Panc1 (cell line): ENCODE results near the gene SOX8. TPM values are rescaled to one million over a fixed set of nuclear protein-coding genes. Genes with fewer than 3 reads are reported as not detected.

ENCODE experiments used
- ATAC-seq: fragments of 200-7000 bp; cut with Tn5 transposase; 2 replicates; pipeline ENCODE4 v1.9.1; 2020; ENCODE audit warnings: mild to moderate bottlenecking, moderate library complexity
- BruUV-seq: library from RNA; stranded (reverse); fragments of 400-500 nt; replicated peaks from 2 replicates; lab custom pipeline; 2021; lab: Mats Ljungman, UMichigan
- CTCF ChIA-PET: fragments of 300-600 bp; sonication (Branson Sonifier 250); formaldehyde crosslinking; loops from one replicate; lab custom pipeline; 2022; ENCODE audit warnings: antibody characterized with exemption; lab: Charles Lee
- POLR2A ChIA-PET: fragments of 300-600 bp; sonication (Branson Sonifier 250); formaldehyde crosslinking; loops from one replicate; lab custom pipeline; 2022; ENCODE audit warnings: antibody characterized with exemption; lab: Charles Lee
- DNase-seq: peaks from one replicate; pipeline ENCODE4 v3.0.0-alpha.2; 2010; ENCODE audit warnings: low read depth, low spot score
- H3K27ac ChIP-seq: 2 replicates; pipeline ENCODE4 v1.5.1; 2011; ENCODE audit warnings: mild to moderate bottlenecking, low read length, inconsistent platforms
- H3K27me3 ChIP-seq: fragments of 200-500 bp; sonication (Bioruptor generic); 2 replicates; pipeline ENCODE4 v1.6.0; 2014; ENCODE audit warnings: low read length, inconsistent platforms; ENCODE audit not compliant: control insufficient read depth, insufficient read depth
- H3K36me3 ChIP-seq: fragments of 200-500 bp; sonication (Bioruptor generic); 2 replicates; pipeline ENCODE4 v1.5.1; 2014; ENCODE audit warnings: inconsistent platforms, mild to moderate bottlenecking, low read length, moderate library complexity; ENCODE audit not compliant: control insufficient read depth, insufficient read depth
- H3K4me1 ChIP-seq: 2 replicates; pipeline ENCODE4 v1.5.1; 2011; ENCODE audit warnings: inconsistent platforms, mild to moderate bottlenecking, low read length, moderate library complexity; ENCODE audit not compliant: control insufficient read depth, insufficient read depth
- H3K4me3 ChIP-seq, 2 experiments: 2 replicates each; pipeline ENCODE4 v1.5.1; 2011 to 2012; ENCODE audit warnings: low read depth in 2 of 2, low read length in 2 of 2, mild to moderate bottlenecking in 2 of 2, inconsistent platforms in 1 of 2, moderate library complexity in 1 of 2
- H3K9me3 ChIP-seq: fragments of 200-500 bp; sonication (Bioruptor generic); 2 replicates; pipeline ENCODE4 v1.5.1; 2014; ENCODE audit warnings: low read depth, mild to moderate bottlenecking, inconsistent platforms, low read length, moderate library complexity; ENCODE audit not compliant: control insufficient read depth, insufficient read depth
- POLR2AphosphoS5 ChIP-seq: IDR thresholded peaks from 2 replicates; pipeline ENCODE4 v1.6.1; 2012; ENCODE audit warnings: mild to moderate bottlenecking, low read depth, low read length, moderate library complexity
- SIN3A ChIP-seq: IDR thresholded peaks from 2 replicates; pipeline ENCODE4 v1.6.1; 2012; ENCODE audit warnings: low read depth, mild to moderate bottlenecking, low read length, moderate library complexity, borderline replicate concordance; ENCODE audit not compliant: insufficient read depth
- TCF7L2 ChIP-seq: IDR thresholded peaks from 2 replicates; pipeline ENCODE4 v1.6.1; 2011; ENCODE audit warnings: mild to moderate bottlenecking, low read depth, low read length, inconsistent platforms
- in situ Hi-C: cut with HindIII; loops from 2 replicates; pipeline ENCODE4 v1.10.0; 2016; ENCODE audit warnings: low sequenced_read_pairs, low pct_unique_long_range_greater_than_20kb
- intact Hi-C: fragments of 100-400 bp; cut with micrococcal nuclease; formaldehyde crosslinking; loops from one replicate; pipeline ENCODE4 v1.10.0; 2022; ENCODE audit not compliant: unreplicated experiment
- total RNA-seq: library from RNA; stranded (reverse); gene quantifications from one replicate; pipeline ENCODE4 v1.2.1, GENCODE V29; 2021; ENCODE audit not compliant: unreplicated experiment
- TF ChIP-seq, protein P1 (sequence below), 2 experiments: IDR thresholded peaks; 2 replicates each; pipeline ENCODE4 v1.6.1; 2011 to 2012; ENCODE audit warnings: low read depth in 2 of 2, control low read depth in 1 of 2, low read length in 1 of 2, mild to moderate bottlenecking in 1 of 2, moderate library complexity in 1 of 2; ENCODE audit not compliant: insufficient read depth in 1 of 2
- TF ChIP-seq, protein P2 (sequence below): fragments of 450-650 bp; IDR thresholded peaks from 2 replicates; pipeline ENCODE4 v1.5.1; 2017; ENCODE audit warnings: mild to moderate bottlenecking

The SOX8 gene
- total RNA-seq, 1 experiment from 2014 or later: 1.8 TPM

DNA sequence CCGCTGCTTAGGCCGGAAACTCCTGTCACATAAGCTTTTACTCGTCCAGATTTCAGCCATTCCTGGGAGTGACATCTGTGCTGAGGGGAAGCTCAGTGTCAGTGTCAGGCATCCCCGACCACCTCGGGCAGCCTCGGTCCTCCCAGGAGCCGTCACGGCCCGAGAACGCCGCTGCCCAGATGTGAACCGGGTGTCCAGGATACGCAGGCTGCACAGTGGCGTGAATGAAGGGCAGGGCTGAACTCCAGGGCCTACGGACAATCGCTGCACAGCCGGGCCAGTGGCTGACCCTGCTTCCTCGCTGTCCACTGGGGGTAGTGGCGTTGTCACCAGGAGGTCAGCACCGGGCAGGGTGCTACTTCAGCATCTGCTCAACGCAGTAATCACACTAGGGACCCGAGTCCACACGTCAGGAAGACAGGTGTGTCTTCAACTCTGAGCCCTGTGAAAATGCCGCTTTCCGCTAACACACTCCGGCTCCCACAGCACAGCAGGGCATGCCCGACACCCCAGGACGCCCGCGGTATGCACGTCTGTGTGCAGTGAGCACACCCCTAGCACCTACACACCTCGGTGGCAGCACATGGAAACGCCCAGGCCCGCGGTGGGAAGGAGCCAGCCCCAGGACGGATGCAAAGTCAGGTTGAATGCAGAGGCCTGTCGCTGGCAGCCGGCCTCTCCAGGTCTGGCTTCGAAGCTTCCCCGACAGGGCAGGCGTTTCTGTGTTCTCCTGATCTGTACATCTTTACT is 13.8 kb upstream of the SOX8 start:
- Histone ChIP-seq H3K36me3 (no peaks in the 10 kb centered on the region), H3K27me3 (no peaks in the 10 kb centered on the region), H3K27ac (no peak overlapping the region), H3K9me3 (peaks cover 3% of the 10 kb centered on the region; the same call in 1 of the 2 replicates), H3K4me1 (peaks cover 40% of the 10 kb centered on the region), H3K4me3 (no peak overlapping the region)
- no peak for TF ChIP-seq SIN3A
- no peak for TF ChIP-seq POLR2AphosphoS5
- TF ChIP-seq TCF7L2: no peak
- TF ChIP-seq, protein P1, sequence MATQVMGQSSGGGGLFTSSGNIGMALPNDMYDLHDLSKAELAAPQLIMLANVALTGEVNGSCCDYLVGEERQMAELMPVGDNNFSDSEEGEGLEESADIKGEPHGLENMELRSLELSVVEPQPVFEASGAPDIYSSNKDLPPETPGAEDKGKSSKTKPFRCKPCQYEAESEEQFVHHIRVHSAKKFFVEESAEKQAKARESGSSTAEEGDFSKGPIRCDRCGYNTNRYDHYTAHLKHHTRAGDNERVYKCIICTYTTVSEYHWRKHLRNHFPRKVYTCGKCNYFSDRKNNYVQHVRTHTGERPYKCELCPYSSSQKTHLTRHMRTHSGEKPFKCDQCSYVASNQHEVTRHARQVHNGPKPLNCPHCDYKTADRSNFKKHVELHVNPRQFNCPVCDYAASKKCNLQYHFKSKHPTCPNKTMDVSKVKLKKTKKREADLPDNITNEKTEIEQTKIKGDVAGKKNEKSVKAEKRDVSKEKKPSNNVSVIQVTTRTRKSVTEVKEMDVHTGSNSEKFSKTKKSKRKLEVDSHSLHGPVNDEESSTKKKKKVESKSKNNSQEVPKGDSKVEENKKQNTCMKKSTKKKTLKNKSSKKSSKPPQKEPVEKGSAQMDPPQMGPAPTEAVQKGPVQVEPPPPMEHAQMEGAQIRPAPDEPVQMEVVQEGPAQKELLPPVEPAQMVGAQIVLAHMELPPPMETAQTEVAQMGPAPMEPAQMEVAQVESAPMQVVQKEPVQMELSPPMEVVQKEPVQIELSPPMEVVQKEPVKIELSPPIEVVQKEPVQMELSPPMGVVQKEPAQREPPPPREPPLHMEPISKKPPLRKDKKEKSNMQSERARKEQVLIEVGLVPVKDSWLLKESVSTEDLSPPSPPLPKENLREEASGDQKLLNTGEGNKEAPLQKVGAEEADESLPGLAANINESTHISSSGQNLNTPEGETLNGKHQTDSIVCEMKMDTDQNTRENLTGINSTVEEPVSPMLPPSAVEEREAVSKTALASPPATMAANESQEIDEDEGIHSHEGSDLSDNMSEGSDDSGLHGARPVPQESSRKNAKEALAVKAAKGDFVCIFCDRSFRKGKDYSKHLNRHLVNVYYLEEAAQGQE (IDR thresholded peaks at IDR 0.05; ENCODE audit: insufficient read depth in 1 of 2, low read depth in 2 of 2, low read length in 1 of 2): no peak
- TF ChIP-seq, protein P2, sequence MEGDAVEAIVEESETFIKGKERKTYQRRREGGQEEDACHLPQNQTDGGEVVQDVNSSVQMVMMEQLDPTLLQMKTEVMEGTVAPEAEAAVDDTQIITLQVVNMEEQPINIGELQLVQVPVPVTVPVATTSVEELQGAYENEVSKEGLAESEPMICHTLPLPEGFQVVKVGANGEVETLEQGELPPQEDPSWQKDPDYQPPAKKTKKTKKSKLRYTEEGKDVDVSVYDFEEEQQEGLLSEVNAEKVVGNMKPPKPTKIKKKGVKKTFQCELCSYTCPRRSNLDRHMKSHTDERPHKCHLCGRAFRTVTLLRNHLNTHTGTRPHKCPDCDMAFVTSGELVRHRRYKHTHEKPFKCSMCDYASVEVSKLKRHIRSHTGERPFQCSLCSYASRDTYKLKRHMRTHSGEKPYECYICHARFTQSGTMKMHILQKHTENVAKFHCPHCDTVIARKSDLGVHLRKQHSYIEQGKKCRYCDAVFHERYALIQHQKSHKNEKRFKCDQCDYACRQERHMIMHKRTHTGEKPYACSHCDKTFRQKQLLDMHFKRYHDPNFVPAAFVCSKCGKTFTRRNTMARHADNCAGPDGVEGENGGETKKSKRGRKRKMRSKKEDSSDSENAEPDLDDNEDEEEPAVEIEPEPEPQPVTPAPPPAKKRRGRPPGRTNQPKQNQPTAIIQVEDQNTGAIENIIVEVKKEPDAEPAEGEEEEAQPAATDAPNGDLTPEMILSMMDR: no peak
- intact Hi-C loops: no loop called here
- in situ Hi-C loops: no loop called here
- ATAC-seq: no peak
- no peak for DNase-seq
- no TSS peak for BruUV-seq
- POLR2A ChIA-PET: no interaction called here
- CTCF ChIA-PET: no interaction called here

DNA sequence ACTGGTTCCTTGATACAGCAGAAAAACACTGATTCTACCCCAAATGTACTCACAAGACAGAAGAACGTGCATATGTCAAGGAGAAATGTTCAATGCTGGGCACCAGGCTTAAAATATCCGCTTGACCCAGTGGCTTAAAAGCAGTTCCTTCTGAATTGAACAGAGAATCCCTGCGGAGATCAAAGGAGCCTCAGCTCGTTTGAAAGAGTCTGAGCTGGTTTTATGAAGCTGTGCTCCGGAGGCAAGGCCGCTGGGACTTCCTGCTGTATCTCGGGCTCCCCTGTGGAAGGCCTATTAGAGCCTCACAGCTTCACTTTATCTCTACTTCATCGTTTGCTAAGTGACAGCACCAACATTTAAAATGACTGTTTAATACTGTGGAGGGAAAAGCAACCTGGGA is 12.9 kb upstream of the SOX8 start:
- POLR2A ChIA-PET: interaction anchor here (0.5 to 0.6 kb wide), 2 partner anchors 13 to 67 kb away, joined by 3 to 4 read pairs; partner anchors contain the start of gene SOX8

More for the DNA sequence above, 12.9 kb upstream of the SOX8 start:
- Histone ChIP-seq H3K36me3 (no peaks in the 10 kb centered on the region), H3K9me3 (peaks cover 3% of the 10 kb centered on the region; the same call in 1 of the 2 replicates), H3K4me3 (no peak overlapping the region), H3K27me3 (no peaks in the 10 kb centered on the region), H3K27ac (peak overlapping the region; percentile 48; the same call in 1 of the 2 replicates), H3K4me1 (peaks cover 37% of the 10 kb centered on the region)
- CTCF ChIA-PET: no interaction called here
- in situ Hi-C loops (no loop called here), intact Hi-C loops (no loop called here)
- BruUV-seq: no TSS peak
- DNase-seq: no peak
- TF ChIP-seq POLR2AphosphoS5: no peak
- peak; percentile 94 for TF ChIP-seq TCF7L2
- ATAC-seq: no peak
